ENCODE data around the gene TBC1D2B.
"Not testable (repeated sequence)": the region's sequence is repeated elsewhere in the genome, so short reads cannot be mapped to it uniquely, and the experiment has no call there.

DNA sequence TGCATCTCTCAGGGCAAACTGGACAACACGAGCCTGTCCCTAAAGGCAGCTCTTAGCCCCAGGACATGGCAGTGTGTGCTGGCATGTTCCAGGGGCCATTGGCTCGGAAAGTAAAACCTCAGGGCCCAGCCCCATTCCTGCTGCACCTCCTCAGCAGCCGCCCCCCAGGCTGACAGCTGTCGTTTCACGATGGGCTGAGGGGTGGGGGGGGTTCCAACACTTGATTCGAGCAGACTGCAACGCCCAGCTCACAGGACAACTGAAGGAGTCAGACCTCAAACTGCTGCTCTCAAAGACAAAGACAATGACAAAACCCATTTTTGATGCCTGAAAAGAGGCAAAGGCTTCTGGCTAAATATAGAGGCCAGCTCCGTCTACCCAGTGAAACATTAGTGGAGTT lies 81.3 kb downstream of the TBC1D2B start:
- TF ChIP-seq, protein P1, sequence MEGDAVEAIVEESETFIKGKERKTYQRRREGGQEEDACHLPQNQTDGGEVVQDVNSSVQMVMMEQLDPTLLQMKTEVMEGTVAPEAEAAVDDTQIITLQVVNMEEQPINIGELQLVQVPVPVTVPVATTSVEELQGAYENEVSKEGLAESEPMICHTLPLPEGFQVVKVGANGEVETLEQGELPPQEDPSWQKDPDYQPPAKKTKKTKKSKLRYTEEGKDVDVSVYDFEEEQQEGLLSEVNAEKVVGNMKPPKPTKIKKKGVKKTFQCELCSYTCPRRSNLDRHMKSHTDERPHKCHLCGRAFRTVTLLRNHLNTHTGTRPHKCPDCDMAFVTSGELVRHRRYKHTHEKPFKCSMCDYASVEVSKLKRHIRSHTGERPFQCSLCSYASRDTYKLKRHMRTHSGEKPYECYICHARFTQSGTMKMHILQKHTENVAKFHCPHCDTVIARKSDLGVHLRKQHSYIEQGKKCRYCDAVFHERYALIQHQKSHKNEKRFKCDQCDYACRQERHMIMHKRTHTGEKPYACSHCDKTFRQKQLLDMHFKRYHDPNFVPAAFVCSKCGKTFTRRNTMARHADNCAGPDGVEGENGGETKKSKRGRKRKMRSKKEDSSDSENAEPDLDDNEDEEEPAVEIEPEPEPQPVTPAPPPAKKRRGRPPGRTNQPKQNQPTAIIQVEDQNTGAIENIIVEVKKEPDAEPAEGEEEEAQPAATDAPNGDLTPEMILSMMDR (IDR thresholded peaks at IDR 0.05; ENCODE audit: poor library complexity), result not testable (repeated sequence)
- TF ChIP-seq EZH2 (IDR thresholded peaks at IDR 0.05; ENCODE audit: borderline replicate concordance); EZH2phosphoT487 (IDR thresholded peaks at IDR 0.05; ENCODE audit: low read depth, severe bottlenecking, unreplicated experiment): not testable (repeated sequence)
